GM12874 (cell line): ENCODE measurements around the gene AK9.

Experiments used
- CTCF ChIP-seq: IDR thresholded peaks from 2 replicates; pipeline ENCODE4 v1.5.1; 2011; ENCODE audit warnings: low read depth, mild to moderate bottlenecking, control low read depth, low read length, moderate library complexity; ENCODE audit not compliant: insufficient read depth

The AK9 gene

DNA sequence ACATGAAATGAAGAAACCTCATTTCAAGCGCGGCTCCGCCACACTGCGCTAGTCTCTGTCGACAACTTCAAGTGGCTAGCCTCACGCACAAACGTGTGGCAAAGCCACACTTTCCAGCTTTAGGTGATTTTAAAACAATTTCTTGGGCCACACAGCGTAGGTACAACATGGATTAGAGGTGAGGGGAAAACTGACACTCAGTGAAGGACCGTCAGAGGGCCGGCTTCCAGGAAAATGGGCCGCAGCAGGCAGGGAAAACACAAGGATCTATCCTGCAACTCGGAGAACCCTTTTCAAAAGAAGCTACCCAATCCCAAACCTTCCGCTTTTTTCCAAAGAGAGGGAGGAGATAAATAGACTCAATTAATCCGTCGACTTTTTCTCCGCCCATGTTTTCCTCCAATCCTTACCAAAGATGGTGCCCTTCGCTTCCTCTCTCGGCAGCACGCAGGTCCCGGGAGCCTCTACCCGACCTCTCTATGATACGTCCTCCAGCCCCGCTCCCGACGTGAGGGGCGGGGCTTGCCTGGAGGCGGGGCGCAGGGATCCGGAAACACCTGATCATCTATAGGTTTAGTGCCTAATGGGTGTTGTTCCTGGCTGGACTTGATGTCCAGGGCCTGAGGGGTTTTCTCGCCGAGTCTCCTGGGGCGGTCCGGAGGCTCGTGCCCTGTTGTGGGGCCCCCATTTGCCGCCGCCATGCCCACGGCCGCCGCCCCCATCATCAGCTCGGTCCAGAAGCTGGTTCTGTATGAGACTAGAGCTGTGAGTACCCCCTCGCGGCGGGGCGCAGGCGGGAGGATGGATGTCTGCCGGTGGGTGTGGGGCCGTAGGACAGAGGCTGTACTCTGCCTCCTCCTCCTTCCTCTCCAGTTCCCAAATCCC, at the start of gene AK9, which contains the start of gene FIG4:
Gene AK9, minus strand, starts transcription at position 466 of the 885 bp plus-strand sequence. CDS start 15,457 bp downstream, outside the sequence.
Gene FIG4, plus strand, starts transcription at position 560 of the 885 bp plus-strand sequence. Its CDS starts 140 bp downstream, at position 700.
- TF ChIP-seq CTCF: 0 out of 2 replicates have a peak, but pooled peaks have one; percentile 17

- TF ChIP-seq CTCF: no peak
Observed at GRCh38 chr6:109740787-109741186, 49.8 kb upstream of the AK9 start.

GRCh38 chr6:109739686-109740085, 48.7 kb upstream of the AK9 start:
- TF ChIP-seq CTCF: no peak

GRCh38 chr6:109738667-109739066, 47.7 kb upstream of the AK9 start:
- TF ChIP-seq CTCF: no peak

DNA sequence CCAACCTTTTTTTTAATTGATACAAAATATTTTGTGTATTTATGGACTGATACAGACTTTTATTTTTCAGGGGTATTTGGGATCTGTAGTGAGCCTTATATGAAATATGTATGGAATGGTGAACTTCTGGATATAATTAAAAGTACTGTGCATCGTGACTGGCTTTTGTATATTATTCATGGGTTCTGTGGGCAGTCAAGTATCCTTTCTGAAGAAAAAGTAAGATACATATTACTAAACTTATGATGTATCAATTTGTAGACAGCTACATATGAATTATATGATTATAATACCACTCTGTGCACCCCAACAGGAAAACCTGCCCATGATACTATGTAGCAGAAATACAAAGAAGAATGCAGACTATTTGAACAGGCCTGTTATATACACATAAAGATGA, 47.3 kb upstream of the AK9 start:
- TF ChIP-seq CTCF: no peak

DNA sequence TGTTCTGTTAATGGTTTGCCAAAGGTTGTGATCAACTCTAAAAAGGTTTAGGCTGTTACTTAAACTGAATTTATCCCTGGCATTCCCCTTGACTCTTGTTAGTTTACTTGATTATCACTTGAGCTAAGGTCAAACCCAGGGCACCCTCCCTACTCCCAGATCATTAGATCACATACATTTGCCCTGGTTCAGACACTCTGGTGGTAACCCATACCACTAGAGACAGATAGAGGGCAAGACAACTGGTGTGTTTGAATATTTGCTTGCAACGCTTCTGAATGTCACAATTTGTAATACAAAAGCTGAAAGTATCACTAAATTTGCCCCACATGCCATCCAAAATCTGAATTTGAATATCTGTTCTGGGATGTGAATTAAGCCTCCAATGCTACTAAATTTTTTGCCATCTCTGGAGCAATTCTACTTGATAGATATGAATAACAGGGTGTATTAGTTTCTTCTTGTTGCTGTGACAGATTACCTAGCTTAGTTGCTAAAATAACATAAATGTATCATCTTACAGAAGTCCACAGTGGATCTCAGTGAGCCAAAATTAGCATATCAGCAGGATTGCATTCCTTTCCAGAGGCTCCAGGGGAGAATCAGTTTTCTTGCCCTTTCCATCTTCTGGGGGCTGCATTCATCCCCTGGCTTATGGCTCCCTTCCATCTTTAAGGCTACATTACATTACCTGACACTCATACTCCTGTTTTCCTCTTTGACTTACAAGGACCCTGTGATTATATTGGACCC, 45.4 kb upstream of the AK9 start:
- TF ChIP-seq CTCF: no peak

GRCh38 chr6:109722564-109723254, 31.7 kb upstream of the AK9 start:
- no peak for TF ChIP-seq CTCF
